Activated CD4-positive, alpha-beta T cell treated with anti-CD3 and anti-CD28 coated beads for 36 hours (primary cell): ENCODE data around the gene CDH18. TPM values are rescaled to one million over a fixed set of nuclear protein-coding genes. Genes with fewer than 3 reads are reported as not detected.

Experiments
- ATAC-seq: fragments of 200-7000 bp; cut with Tn5 transposase; one replicate; pipeline ENCODE4 v1.10.0; 2021; ENCODE audit warnings: mild to moderate bottlenecking, moderate library complexity
- CTCF ChIA-PET: fragments of 350-600 bp; sonication (Branson Sonifier 250); formaldehyde crosslinking; loops from one replicate; lab custom pipeline; 2021; ENCODE audit warnings: antibody characterized with exemption; lab: Charles Lee
- POLR2A ChIA-PET: fragments of 350-600 bp; sonication (Branson Sonifier 250); formaldehyde crosslinking; loops from one replicate; lab custom pipeline; 2021; ENCODE audit warnings: antibody characterized with exemption, inconsistent platforms; lab: Charles Lee
- DNase-seq: peaks from one replicate; pipeline ENCODE4 v3.0.0-alpha.2; 2020
- H3K27ac Mint-ChIP-seq: one replicate; pipeline ENCODE4 v1.8.0; 2021; ENCODE audit warnings: mixed read lengths
- H3K27me3 Mint-ChIP-seq: one replicate; pipeline ENCODE4 v1.8.0; 2021; ENCODE audit warnings: mixed read lengths
- H3K36me3 Mint-ChIP-seq: one replicate; pipeline ENCODE4 v1.8.0; 2021; ENCODE audit warnings: low read depth, mixed read lengths
- H3K4me1 Mint-ChIP-seq: one replicate; pipeline ENCODE4 v1.8.0; 2021; ENCODE audit warnings: mixed read lengths
- H3K4me3 Mint-ChIP-seq: one replicate; pipeline ENCODE4 v1.8.0; 2021; ENCODE audit warnings: mild to moderate bottlenecking, moderate library complexity, mixed read lengths
- H3K9me3 Mint-ChIP-seq: one replicate; pipeline ENCODE4 v1.8.0; 2021; ENCODE audit warnings: low read depth, mixed read lengths
- intact Hi-C, 2 experiments: fragments of 100-400 bp; cut with DNase I in 1 of 2; cut with micrococcal nuclease in 1 of 2; formaldehyde crosslinking; loops; one replicate each; pipeline versions ENCODE4 v1.14.2 to v1.15.1; 2022 to 2024; cut with DNase I, micrococcal nuclease
- total RNA-seq, 2 experiments: library from RNA; stranded (reverse); gene quantifications; one replicate each; pipeline ENCODE4 v1.2.3, GENCODE V29; 2021

CDH18 gene
- not detected for total RNA-seq

DNA sequence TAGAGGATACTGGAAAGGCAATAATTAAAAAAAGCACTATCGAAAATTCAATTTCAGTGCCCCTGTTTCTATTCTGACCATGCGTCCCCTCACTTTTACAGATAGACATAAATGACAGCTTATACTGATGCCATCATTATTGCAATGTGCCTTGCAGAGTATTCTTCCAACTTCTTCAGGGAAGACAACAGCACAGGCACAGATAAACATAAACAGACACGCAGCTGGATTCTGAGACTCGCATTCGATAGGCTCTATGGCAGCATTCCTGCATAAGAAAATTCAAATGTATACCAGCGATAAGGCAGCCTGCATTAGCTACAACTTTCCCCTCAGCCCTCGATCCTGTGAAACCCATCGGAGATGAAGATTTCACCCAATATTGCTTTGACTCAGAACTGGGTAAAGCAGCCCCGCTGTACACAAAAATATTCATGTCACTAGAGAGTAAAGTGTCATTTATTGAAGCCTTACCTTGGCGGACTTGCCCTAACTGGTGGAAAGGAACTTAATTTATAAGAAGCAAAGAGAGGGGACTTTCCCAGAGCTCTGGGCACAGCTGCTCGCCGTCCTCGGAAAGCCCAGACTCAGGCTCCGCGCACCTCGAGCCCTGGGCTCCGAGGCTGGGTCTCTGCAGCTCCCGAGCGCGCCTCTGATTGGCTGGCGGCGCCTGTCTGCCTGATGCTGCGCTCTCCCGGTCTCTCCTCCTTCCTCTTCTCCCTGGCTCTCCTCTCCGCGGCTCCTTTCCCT, at the start of gene CDH18:
Gene CDH18, minus strand, starts transcription at position 589 of the 750 bp plus-strand sequence. CDS start 149,214 bp downstream, outside the sequence.
- ATAC-seq (no peak), DNase-seq (no peak)
- no peaks in the 10 kb centered on the region for H3K4me1 Mint-ChIP-seq
- peaks cover 4% of the 10 kb centered on the region for H3K9me3 Mint-ChIP-seq
- H3K27ac Mint-ChIP-seq = no peak within 1 kb of the TSS
- H3K36me3 Mint-ChIP-seq = no peaks in the 10 kb centered on the region
- H3K27me3 Mint-ChIP-seq = no peaks in the 10 kb centered on the region
- intact Hi-C loops = no loop called here
- POLR2A ChIA-PET = no interaction called here
- CTCF ChIA-PET = no interaction called here
- H3K4me3 Mint-ChIP-seq = no peak within 1 kb of the TSS

DNA sequence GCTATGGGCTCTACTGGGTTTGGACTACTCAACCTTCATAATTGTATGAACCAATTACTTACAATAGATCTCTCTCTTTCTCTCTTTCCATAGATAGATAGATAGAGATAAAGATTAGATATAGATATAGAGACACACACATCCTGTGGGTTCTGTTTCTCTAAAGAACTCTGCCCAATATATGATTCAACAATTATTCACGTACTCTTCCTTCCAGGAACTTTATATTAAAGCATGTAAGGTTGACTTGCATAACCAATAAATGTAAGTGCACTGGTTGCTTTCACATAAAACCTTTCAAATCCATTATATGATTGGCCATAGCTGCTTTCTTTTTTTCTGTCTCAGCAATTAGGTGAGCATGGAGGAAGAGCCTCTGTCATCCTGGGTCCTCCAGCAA, 46.7 kb upstream of the CDH18 start:
- Mint-ChIP-seq H3K27me3 (no peaks in the 10 kb centered on the region), H3K27ac (no peak overlapping the region), H3K4me1 (no peaks in the 10 kb centered on the region), H3K9me3 (peaks cover 18% of the 10 kb centered on the region), H3K4me3 (no peak overlapping the region), H3K36me3 (no peaks in the 10 kb centered on the region)
- ChIA-PET POLR2A (no interaction called here), CTCF (no interaction called here)
- ATAC-seq (no peak), DNase-seq (no peak)
- intact Hi-C loops = no loop called here

GRCh38 chr5:20033881-20034280, 45.9 kb upstream of the CDH18 start:
- no peak overlapping the region for H3K27ac Mint-ChIP-seq
- H3K27me3 Mint-ChIP-seq = no peaks in the 10 kb centered on the region
- H3K9me3 Mint-ChIP-seq = peaks cover 18% of the 10 kb centered on the region
- H3K4me1 Mint-ChIP-seq = no peaks in the 10 kb centered on the region
- intact Hi-C loops = no loop called here
- H3K36me3 Mint-ChIP-seq = no peaks in the 10 kb centered on the region
- ChIA-PET POLR2A (no interaction called here), CTCF (no interaction called here)
- no peak for ATAC-seq
- no peak overlapping the region for H3K4me3 Mint-ChIP-seq
- DNase-seq = no peak

GRCh38 chr5:20032896-20033295, 44.9 kb upstream of the CDH18 start:
- Mint-ChIP-seq H3K4me1 (no peaks in the 10 kb centered on the region), H3K36me3 (no peaks in the 10 kb centered on the region), H3K27ac (no peak overlapping the region), H3K9me3 (peaks cover 13% of the 10 kb centered on the region), H3K4me3 (no peak overlapping the region), H3K27me3 (no peaks in the 10 kb centered on the region)
- ChIA-PET CTCF (no interaction called here), POLR2A (no interaction called here)
- no peak for DNase-seq
- ATAC-seq = no peak
- intact Hi-C loops = no loop called here

DNA sequence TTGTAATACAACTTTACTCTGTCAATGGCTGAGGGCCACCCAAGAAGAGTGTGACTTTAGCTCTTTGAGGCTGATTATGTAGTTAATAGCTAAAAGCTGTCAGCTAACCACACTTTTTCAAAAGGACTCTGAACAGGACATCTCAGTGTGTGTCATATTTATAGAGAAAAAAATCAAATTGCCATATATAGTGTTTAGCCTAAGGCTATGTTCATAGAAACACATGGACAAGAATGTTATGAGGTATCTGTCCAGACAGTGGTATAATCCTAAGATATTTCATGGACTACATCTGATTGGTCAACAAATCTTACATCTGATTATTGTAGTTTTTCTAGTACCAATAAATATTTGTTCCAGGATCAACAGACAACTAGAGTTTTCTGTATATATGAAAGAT, 42.1 kb upstream of the CDH18 start:
- POLR2A ChIA-PET = no interaction called here
- DNase-seq = no peak
- no peaks in the 10 kb centered on the region for H3K27me3 Mint-ChIP-seq
- no peak for ATAC-seq
- intact Hi-C loops = no loop called here
- peaks cover 7% of the 10 kb centered on the region for H3K9me3 Mint-ChIP-seq
- H3K27ac Mint-ChIP-seq = no peak overlapping the region
- H3K36me3 Mint-ChIP-seq = no peaks in the 10 kb centered on the region
- no peaks in the 10 kb centered on the region for H3K4me1 Mint-ChIP-seq
- H3K4me3 Mint-ChIP-seq = no peak overlapping the region
- CTCF ChIA-PET = no interaction called here

GRCh38 chr5:20029266-20029665, 41.3 kb upstream of the CDH18 start:
- ATAC-seq (no peak), DNase-seq (no peak)
- Mint-ChIP-seq H3K27ac (no peak overlapping the region), H3K9me3 (peaks cover 7% of the 10 kb centered on the region), H3K36me3 (no peaks in the 10 kb centered on the region), H3K4me3 (no peak overlapping the region), H3K27me3 (no peaks in the 10 kb centered on the region), H3K4me1 (no peaks in the 10 kb centered on the region)
- ChIA-PET POLR2A (no interaction called here), CTCF (no interaction called here)
- intact Hi-C loops = no loop called here

GRCh38 chr5:20028506-20028905, 40.5 kb upstream of the CDH18 start:
- Mint-ChIP-seq H3K4me3 (no peak overlapping the region), H3K4me1 (no peaks in the 10 kb centered on the region), H3K27me3 (no peaks in the 10 kb centered on the region), H3K36me3 (no peaks in the 10 kb centered on the region), H3K27ac (no peak overlapping the region), H3K9me3 (peaks cover 7% of the 10 kb centered on the region)
- intact Hi-C loops = no loop called here
- DNase-seq = no peak
- ChIA-PET CTCF (interaction anchor here (0.6 kb wide), 1 partner anchor 534 kb away, joined by 3 read pairs; no protein-coding TSS in a partner anchor), POLR2A (no interaction called here)
- ATAC-seq = no peak

- Mint-ChIP-seq H3K27ac (no peak overlapping the region), H3K36me3 (no peaks in the 10 kb centered on the region), H3K4me1 (no peaks in the 10 kb centered on the region), H3K4me3 (no peak overlapping the region), H3K9me3 (peaks cover 13% of the 10 kb centered on the region), H3K27me3 (no peaks in the 10 kb centered on the region)
- no peak for DNase-seq
- ChIA-PET CTCF (interaction anchor here (0.7 kb wide), 1 partner anchor 253 kb away, joined by 3 read pairs; no protein-coding TSS in a partner anchor), POLR2A (no interaction called here)
- no peak for ATAC-seq
- intact Hi-C loops = no loop called here
Measured at GRCh38 chr5:20023686-20024180, 35.7 kb upstream of the CDH18 start.

DNA sequence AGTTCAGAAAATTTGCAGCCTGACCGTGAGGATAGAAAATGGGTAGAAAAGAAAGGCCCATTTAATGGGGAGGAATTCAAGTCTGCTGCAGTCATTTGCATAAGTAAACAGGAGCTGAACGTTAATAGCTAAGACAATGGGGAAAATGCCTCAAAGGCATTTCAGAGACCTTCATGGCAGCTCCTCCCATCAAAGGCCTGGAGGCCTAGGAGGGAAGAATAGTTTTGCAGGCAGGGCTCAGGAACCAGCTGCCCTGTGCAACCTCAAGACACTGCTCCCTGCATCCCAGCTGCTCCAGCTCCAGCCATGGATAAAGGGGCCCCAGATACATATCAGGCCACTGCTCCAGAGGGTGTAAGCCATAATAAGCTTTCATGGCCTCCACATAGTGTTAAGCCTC, 32.2 kb upstream of the CDH18 start:
- intact Hi-C loops = no loop called here
- H3K36me3 Mint-ChIP-seq = no peaks in the 10 kb centered on the region
- DNase-seq (no peak), ATAC-seq (no peak)
- no peak overlapping the region for H3K27ac Mint-ChIP-seq
- no peaks in the 10 kb centered on the region for H3K27me3 Mint-ChIP-seq
- H3K9me3 Mint-ChIP-seq = peaks cover 28% of the 10 kb centered on the region
- ChIA-PET POLR2A (no interaction called here), CTCF (no interaction called here)
- H3K4me1 Mint-ChIP-seq = no peaks in the 10 kb centered on the region
- no peak overlapping the region for H3K4me3 Mint-ChIP-seq

GRCh38 chr5:20017021-20017420, 29.0 kb upstream of the CDH18 start:
- Mint-ChIP-seq H3K9me3 (peaks cover 30% of the 10 kb centered on the region), H3K36me3 (no peaks in the 10 kb centered on the region), H3K4me1 (no peaks in the 10 kb centered on the region), H3K27ac (no peak overlapping the region), H3K4me3 (no peak overlapping the region), H3K27me3 (no peaks in the 10 kb centered on the region)
- no peak for DNase-seq
- no peak for ATAC-seq
- ChIA-PET POLR2A (no interaction called here), CTCF (no interaction called here)
- intact Hi-C loops = no loop called here

GRCh38 chr5:20000416-20000815, 12.4 kb upstream of the CDH18 start:
- ATAC-seq (no peak), DNase-seq (no peak)
- H3K27ac Mint-ChIP-seq = no peak overlapping the region
- H3K27me3 Mint-ChIP-seq = no peaks in the 10 kb centered on the region
- H3K9me3 Mint-ChIP-seq = peaks cover 21% of the 10 kb centered on the region
- POLR2A ChIA-PET = no interaction called here
- no peaks in the 10 kb centered on the region for H3K36me3 Mint-ChIP-seq
- CTCF ChIA-PET = no interaction called here
- H3K4me1 Mint-ChIP-seq = no peaks in the 10 kb centered on the region
- intact Hi-C loops = no loop called here
- H3K4me3 Mint-ChIP-seq = no peak overlapping the region

DNA sequence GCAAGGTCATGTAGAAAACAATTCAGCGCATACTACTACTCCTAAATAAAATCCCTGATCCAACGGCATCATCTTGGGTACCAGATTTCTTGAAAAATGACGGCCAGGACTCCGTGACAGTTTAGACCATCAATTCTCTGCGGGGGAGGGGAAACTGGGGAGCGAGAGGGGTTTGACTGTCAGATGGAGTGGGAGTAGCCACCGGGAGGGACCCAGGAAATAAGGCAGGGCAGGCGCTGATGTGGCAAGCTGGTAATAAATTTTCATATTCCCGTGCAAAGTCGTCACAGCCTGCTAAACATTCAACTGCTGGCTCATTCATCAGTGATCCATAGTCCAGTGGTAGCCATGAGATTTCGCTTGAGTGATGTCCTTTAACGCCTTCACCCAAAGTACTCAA, 457 bp upstream of the CDH18 start:
- intact Hi-C loops = no loop called here

More for the DNA sequence above, 457 bp upstream of the CDH18 start:
- H3K4me1 Mint-ChIP-seq = no peaks in the 10 kb centered on the region
- POLR2A ChIA-PET = no interaction called here
- no peak for DNase-seq
- no peak for ATAC-seq
- no peak overlapping the region for H3K4me3 Mint-ChIP-seq
- no peak overlapping the region for H3K27ac Mint-ChIP-seq
- H3K36me3 Mint-ChIP-seq = no peaks in the 10 kb centered on the region
- CTCF ChIA-PET = no interaction called here
- H3K9me3 Mint-ChIP-seq = peaks cover 4% of the 10 kb centered on the region
- H3K27me3 Mint-ChIP-seq = no peaks in the 10 kb centered on the region
